Measurements from ENCODE around the gene LDB2.

Gene LDB2

GRCh38 chr4:16692524-16692923 is 205.9 kb downstream of the LDB2 start:
- Histone ChIP-seq H3K79me2 (ENCODE audit: low read length) (no peaks in the 10 kb centered on the region), H3K9me3 (replicated peaks; ENCODE audit: insufficient read depth, low read length) (no peaks in the 10 kb centered on the region), H3K9ac (ENCODE audit: low read length) (no peak overlapping the region), H3K4me3 (ENCODE audit: low read length) (no peak overlapping the region), H3K27me3 (replicated peaks; ENCODE audit: insufficient read depth, low read length) (no peaks in the 10 kb centered on the region), H3F3A (ENCODE audit: insufficient read depth, low read length) (no peaks in the 10 kb centered on the region), H4K20me1 (ENCODE audit: insufficient read depth, low read length) (no peaks in the 10 kb centered on the region), H3K4me2 (ENCODE audit: low read depth, low read length) (no peak overlapping the region), H3K27ac (ENCODE audit: low read length) (no peak overlapping the region), H3K9me2 (replicated peaks; ENCODE audit: insufficient read depth, low read length) (no peaks in the 10 kb centered on the region), H3K4me1 (ENCODE audit: low read length) (no peaks in the 10 kb centered on the region), H3K36me3 (replicated peaks; ENCODE audit: insufficient read depth, low read length) (no peaks in the 10 kb centered on the region), H2AFZ (ENCODE audit: low read length) (no peak overlapping the region)
- TF ChIP-seq EZH2phosphoT487 (IDR thresholded peaks at IDR 0.05; ENCODE audit: low read length) (no peak), EZH2 (optimal IDR thresholded peaks at IDR 0.05; ENCODE audit: low read depth, low read length) (no peak), CTCF (IDR thresholded peaks at IDR 0.05; ENCODE audit: low read length) (no peak)
- no peak for DNase-seq

- Histone ChIP-seq H2AFZ (ENCODE audit: low read length) (no peak overlapping the region), H3K9me3 (replicated peaks; ENCODE audit: insufficient read depth, low read length) (no peaks in the 10 kb centered on the region), H4K20me1 (ENCODE audit: insufficient read depth, low read length) (no peaks in the 10 kb centered on the region), H3K4me3 (ENCODE audit: low read length) (no peak overlapping the region), H3K9me2 (replicated peaks; ENCODE audit: insufficient read depth, low read length) (no peaks in the 10 kb centered on the region), H3F3A (ENCODE audit: insufficient read depth, low read length) (no peaks in the 10 kb centered on the region), H3K79me2 (ENCODE audit: low read length) (no peaks in the 10 kb centered on the region), H3K36me3 (replicated peaks; ENCODE audit: insufficient read depth, low read length) (no peaks in the 10 kb centered on the region), H3K27ac (ENCODE audit: low read length) (no peak overlapping the region), H3K4me2 (ENCODE audit: low read depth, low read length) (no peak overlapping the region), H3K4me1 (ENCODE audit: low read length) (no peaks in the 10 kb centered on the region), H3K27me3 (replicated peaks; ENCODE audit: insufficient read depth, low read length) (no peaks in the 10 kb centered on the region), H3K9ac (ENCODE audit: low read length) (no peak overlapping the region)
- no peak for DNase-seq
- TF ChIP-seq EZH2phosphoT487 (IDR thresholded peaks at IDR 0.05; ENCODE audit: low read length) (no peak), EZH2 (optimal IDR thresholded peaks at IDR 0.05; ENCODE audit: low read depth, low read length) (no peak), CTCF (IDR thresholded peaks at IDR 0.05; ENCODE audit: low read length) (no peak)
These were observed 206.4 kb downstream of the LDB2 start for GRCh38 chr4:16692046-16692445.

- H3K4me2 ChIP-seq (ENCODE audit: low read depth, low read length), result no peak overlapping the region
- TF ChIP-seq EZH2 (optimal IDR thresholded peaks at IDR 0.05; ENCODE audit: low read depth, low read length) (no peak), EZH2phosphoT487 (IDR thresholded peaks at IDR 0.05; ENCODE audit: low read length) (no peak), CTCF (IDR thresholded peaks at IDR 0.05; ENCODE audit: low read length) (no peak)
These were observed 207.0 kb downstream of the LDB2 start for GRCh38 chr4:16691450-16691849.

More at GRCh38 chr4:16691450-16691849, 207.0 kb downstream of the LDB2 start:
- H3K27ac ChIP-seq (ENCODE audit: low read length), result no peak overlapping the region
- H3K27me3 ChIP-seq (replicated peaks; ENCODE audit: insufficient read depth, low read length), result no peaks in the 10 kb centered on the region
- no peak for DNase-seq
- H3K9me3 ChIP-seq (replicated peaks; ENCODE audit: insufficient read depth, low read length), result no peaks in the 10 kb centered on the region
- no peak overlapping the region for H2AFZ ChIP-seq (ENCODE audit: low read length)
- no peaks in the 10 kb centered on the region for H3K36me3 ChIP-seq (replicated peaks; ENCODE audit: insufficient read depth, low read length)
- H3K9me2 ChIP-seq (replicated peaks; ENCODE audit: insufficient read depth, low read length), result no peaks in the 10 kb centered on the region
- H3K4me1 ChIP-seq (ENCODE audit: low read length), result no peaks in the 10 kb centered on the region
- no peaks in the 10 kb centered on the region for H3F3A ChIP-seq (ENCODE audit: insufficient read depth, low read length)
- no peak overlapping the region for H3K9ac ChIP-seq (ENCODE audit: low read length)
- no peaks in the 10 kb centered on the region for H3K79me2 ChIP-seq (ENCODE audit: low read length)
- no peak overlapping the region for H3K4me3 ChIP-seq (ENCODE audit: low read length)
- no peaks in the 10 kb centered on the region for H4K20me1 ChIP-seq (ENCODE audit: insufficient read depth, low read length)

Data from MM.1S (cell line).